ENCODE results near the gene LENG9. TPM values are rescaled to one million over a fixed set of nuclear protein-coding genes. Genes with fewer than 3 reads are reported as not detected.

Gene LENG9
- total RNA-seq, 1 experiment from 2014 or later, result 4.2 TPM

DNA sequence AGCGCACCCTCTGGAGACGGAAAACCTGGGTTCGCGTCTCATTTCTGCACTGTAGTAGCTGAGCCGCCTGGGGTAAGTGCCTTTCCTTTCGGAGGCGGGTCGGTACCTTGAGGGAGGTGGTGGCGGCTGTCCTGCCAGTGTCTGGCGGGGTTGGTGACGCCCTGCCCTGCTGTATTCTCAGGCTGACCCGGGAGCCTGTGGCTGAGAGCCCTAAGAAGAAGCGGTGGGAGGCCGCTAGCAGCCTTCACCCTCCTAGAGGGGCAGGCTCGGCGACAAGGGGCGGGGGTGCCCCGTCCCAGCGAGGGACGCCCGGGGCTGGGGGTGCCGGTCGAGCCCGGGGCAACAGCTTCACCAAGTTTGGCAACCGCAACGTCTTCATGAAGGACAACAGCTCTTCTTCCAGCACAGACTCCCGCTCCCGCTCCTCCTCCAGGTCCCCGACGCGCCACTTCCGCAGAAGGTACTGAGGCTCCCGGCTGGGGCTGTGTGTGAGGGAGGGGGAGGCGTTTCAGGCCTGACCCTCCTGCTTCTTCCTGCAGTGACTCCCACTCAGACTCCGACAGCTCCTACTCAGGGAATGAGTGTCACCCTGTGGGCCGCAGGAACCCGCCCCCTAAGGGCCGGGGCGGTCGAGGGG is 7.7 kb downstream of the LENG9 start:
- no peaks in the 10 kb centered on the region for H3K9me3 ChIP-seq (ENCODE audit: low read depth, low read length, poor library complexity, severe bottlenecking)
- H3K27me3 ChIP-seq (replicated peaks; ENCODE audit: insufficient read depth, low read depth, low read length, poor library complexity), result no peaks in the 10 kb centered on the region
- peaks cover 88% of the 10 kb centered on the region for H3K36me3 ChIP-seq (ENCODE audit: insufficient read depth, low read length, poor library complexity, severe bottlenecking)
- ChIA-PET CTCF (interaction anchor here (0.6 kb wide), 1 partner anchor 25 kb away, joined by 7 read pairs; no protein-coding TSS in a partner anchor), POLR2A (ENCODE audit: low non-redundant PET) (interaction anchor here (0.7 kb wide), 1 partner anchor 1374 kb away, joined by 4 read pairs; no protein-coding TSS in a partner anchor)
- intact Hi-C loops (cut with micrococcal nuclease; ENCODE audit: unreplicated experiment), result no loop called here
- TF ChIP-seq CTCF (conservative IDR thresholded peaks at IDR 0.05; ENCODE audit: low read depth, low read length), result no peak
- TF ChIP-seq EZH2 (IDR thresholded peaks at IDR 0.05; ENCODE audit: borderline replicate concordance, low read depth, low read length, poor library complexity, severe bottlenecking), result no peak
- no peak overlapping the region for H3K27ac ChIP-seq (ENCODE audit: low read depth, low read length, poor library complexity, severe bottlenecking)
- H3K4me3 ChIP-seq (ENCODE audit: low read depth, low read length, poor library complexity, severe bottlenecking), result no peak overlapping the region
- no TSS peak for BruUV-seq (replicated peaks)
- no peak for DNase-seq (ENCODE audit: low spot score)
- H3K4me1 ChIP-seq (ENCODE audit: insufficient read depth, low read length, poor library complexity, severe bottlenecking), result peaks cover 7% of the 10 kb centered on the region

GRCh38 chr19:54454781-54455675 is 8.6 kb downstream of the LENG9 start:
- ChIA-PET POLR2A (ENCODE audit: low non-redundant PET) (interaction anchor here (0.7 kb wide), 1 partner anchor 1373 kb away, joined by 4 read pairs; no protein-coding TSS in a partner anchor), CTCF (no interaction called here)
- DNase-seq (ENCODE audit: low spot score), result no peak
- no peaks in the 10 kb centered on the region for H3K27me3 ChIP-seq (replicated peaks; ENCODE audit: insufficient read depth, low read depth, low read length, poor library complexity)
- no peak overlapping the region for H3K27ac ChIP-seq (ENCODE audit: low read depth, low read length, poor library complexity, severe bottlenecking)
- peaks cover 11% of the 10 kb centered on the region for H3K4me1 ChIP-seq (ENCODE audit: insufficient read depth, low read length, poor library complexity, severe bottlenecking)
- H3K4me3 ChIP-seq (ENCODE audit: low read depth, low read length, poor library complexity, severe bottlenecking), result no peak overlapping the region
- TF ChIP-seq CTCF (conservative IDR thresholded peaks at IDR 0.05; ENCODE audit: low read depth, low read length) (no peak), EZH2 (IDR thresholded peaks at IDR 0.05; ENCODE audit: borderline replicate concordance, low read depth, low read length, poor library complexity, severe bottlenecking) (no peak)
- intact Hi-C loops (cut with micrococcal nuclease; ENCODE audit: unreplicated experiment), result no loop called here
- no TSS peak for BruUV-seq (replicated peaks)
- H3K36me3 ChIP-seq (ENCODE audit: insufficient read depth, low read length, poor library complexity, severe bottlenecking), result peaks cover 87% of the 10 kb centered on the region
- H3K9me3 ChIP-seq (ENCODE audit: low read depth, low read length, poor library complexity, severe bottlenecking), result no peaks in the 10 kb centered on the region

DNA sequence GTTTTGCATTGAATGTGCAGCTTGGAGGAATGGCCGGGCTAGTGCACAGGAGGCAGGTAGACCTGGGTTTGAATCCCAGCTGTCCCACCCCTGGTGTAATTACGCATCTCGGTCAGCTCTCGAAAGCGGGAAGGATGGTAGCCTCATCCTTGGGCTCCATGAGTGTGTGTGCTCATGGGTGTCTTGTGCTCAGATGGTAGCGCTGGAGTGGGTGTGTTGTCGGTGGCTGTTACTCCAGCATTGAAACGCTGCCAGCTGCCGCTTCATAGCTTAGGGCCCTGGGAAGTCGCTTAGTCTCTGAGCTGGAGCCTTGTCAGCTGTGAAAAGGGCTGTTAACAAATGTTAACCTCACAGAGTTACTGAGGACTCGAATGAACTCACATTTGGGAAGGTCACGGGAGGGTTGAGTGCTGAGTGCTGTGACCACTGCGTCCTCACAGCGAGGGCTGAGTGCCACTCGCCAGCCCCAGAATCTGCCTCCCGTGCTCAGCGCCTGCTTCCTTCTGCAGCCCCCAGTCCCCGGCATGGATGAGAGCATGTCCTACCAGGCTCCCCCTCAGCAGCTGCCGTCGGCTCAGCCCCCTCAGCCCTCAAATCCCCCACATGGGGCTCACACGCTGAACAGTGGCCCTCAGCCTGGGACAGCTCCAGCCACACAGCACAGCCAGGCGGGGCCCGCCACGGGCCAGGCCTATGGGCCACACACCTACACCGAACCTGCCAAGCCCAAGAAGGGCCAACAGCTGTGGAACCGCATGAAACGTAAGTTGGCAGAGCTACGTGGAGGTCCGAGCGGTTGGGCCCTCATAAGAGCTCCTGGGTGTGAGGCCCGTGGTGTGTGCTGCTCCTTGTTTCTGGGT is 9.4 kb downstream of the LENG9 start:
- POLR2A ChIA-PET (ENCODE audit: low non-redundant PET), result interaction anchor here (0.6 kb wide), 1 partner anchor 15 kb away, joined by 3 read pairs; no protein-coding TSS in a partner anchor
- Histone ChIP-seq H3K4me3 (ENCODE audit: low read depth, low read length, poor library complexity, severe bottlenecking) (no peak overlapping the region), H3K27ac (ENCODE audit: low read depth, low read length, poor library complexity, severe bottlenecking) (no peak overlapping the region), H3K36me3 (ENCODE audit: insufficient read depth, low read length, poor library complexity, severe bottlenecking) (peaks cover 83% of the 10 kb centered on the region), H3K4me1 (ENCODE audit: insufficient read depth, low read length, poor library complexity, severe bottlenecking) (peaks cover 11% of the 10 kb centered on the region), H3K9me3 (ENCODE audit: low read depth, low read length, poor library complexity, severe bottlenecking) (no peaks in the 10 kb centered on the region), H3K27me3 (replicated peaks; ENCODE audit: insufficient read depth, low read depth, low read length, poor library complexity) (no peaks in the 10 kb centered on the region)
- CTCF ChIA-PET, result no interaction called here
- intact Hi-C loops (cut with micrococcal nuclease; ENCODE audit: unreplicated experiment), result no loop called here
- no TSS peak for BruUV-seq (replicated peaks)
- no peak for DNase-seq (ENCODE audit: low spot score)
- TF ChIP-seq CTCF (conservative IDR thresholded peaks at IDR 0.05; ENCODE audit: low read depth, low read length), result no peak
- no peak for TF ChIP-seq EZH2 (IDR thresholded peaks at IDR 0.05; ENCODE audit: borderline replicate concordance, low read depth, low read length, poor library complexity, severe bottlenecking)
